Esophagus (tissue), 2 donors: ENCODE measurements around the gene TMEM98. TPM values are rescaled to one million over a fixed set of nuclear protein-coding genes. Genes with fewer than 3 reads are reported as not detected.
"Not testable (repeated sequence)": the region's sequence is repeated elsewhere in the genome, so short reads cannot be mapped to it uniquely, and the experiment has no call there.

Experiments
- H3K27ac ChIP-seq, 2 donors: one replicate each; pipeline ENCODE4 v1.5.1; 2013; ENCODE audit warnings: low read depth in 2 of 2, mild to moderate bottlenecking in 2 of 2, inconsistent platforms in 1 of 2, low read length in 1 of 2, moderate library complexity in 1 of 2
- H3K27me3 ChIP-seq, 2 donors: one replicate each; pipeline ENCODE4 v1.6.1; 2013; ENCODE audit warnings: low read length in 2 of 2, control low read depth in 1 of 2, mild to moderate bottlenecking in 1 of 2; ENCODE audit not compliant: insufficient read depth in 2 of 2, control insufficient read depth in 1 of 2
- H3K36me3 ChIP-seq, 2 donors: one replicate each; pipeline ENCODE4 v1.6.1; 2013; ENCODE audit warnings: low read length in 1 of 2; ENCODE audit not compliant: control insufficient read depth in 2 of 2, insufficient read depth in 2 of 2
- H3K4me1 ChIP-seq, 2 donors: one replicate each; pipeline ENCODE4 v1.6.1; 2013; ENCODE audit warnings: low read length in 1 of 2; ENCODE audit not compliant: control insufficient read depth in 2 of 2, insufficient read depth in 2 of 2
- H3K4me3 ChIP-seq, 2 donors: one replicate each; pipeline ENCODE4 v1.5.1; 2013; ENCODE audit warnings: low read length in 2 of 2, mild to moderate bottlenecking in 2 of 2, low read depth in 1 of 2, moderate library complexity in 1 of 2
- H3K9me3 ChIP-seq, 2 donors: one replicate each; pipeline ENCODE4 v1.6.1; 2013; ENCODE audit warnings: mild to moderate bottlenecking in 2 of 2, low read depth in 1 of 2, low read length in 1 of 2, moderate library complexity in 1 of 2; ENCODE audit not compliant: control insufficient read depth in 2 of 2, insufficient read depth in 1 of 2
- WGBS, 2 donors: extraction: QIAGEN DNeasy Blood & Tissue Kit; methylation state at CpG; one replicate each; pipeline ENCODE4 v1.1.7; 2013; 5-methylcytosine and 5-hydroxymethylcytosine counted together
- polyA plus RNA-seq, 2 donors: library from polyadenylated mRNA; stranded (reverse); fragments of 200-250 nt; gene quantifications; one replicate each; pipeline ENCODE4 v1.2.3, GENCODE V29; 2013
- donor health status: healthy with polysubstance abuse.
- donor health status: Bipolar disorder and iron deficiency.

The TMEM98 gene
- polyA plus RNA-seq, 2 donors, result 6.0 to 18.2 TPM

DNA sequence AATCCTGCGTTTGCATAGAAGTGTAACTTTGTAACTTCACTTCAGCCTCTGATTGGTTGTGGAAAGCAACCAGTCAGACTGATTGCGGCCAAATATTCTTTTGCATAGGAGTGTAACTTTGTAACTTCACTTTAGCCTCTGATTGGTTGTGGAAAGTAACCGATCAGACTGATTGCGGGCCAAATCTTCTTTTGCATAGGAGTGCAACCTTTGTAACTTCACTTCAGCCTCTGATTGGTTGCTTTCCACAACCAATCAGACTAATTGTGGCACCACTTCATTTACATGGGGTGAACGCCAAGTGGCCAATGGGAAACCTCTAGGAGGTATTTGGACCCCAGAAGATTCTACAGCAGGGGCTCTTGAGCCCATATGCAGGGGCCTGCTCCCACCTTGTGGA, 1.8 kb upstream of the TMEM98 start:
- Histone ChIP-seq H3K27ac (no peak overlapping the region), H3K9me3 (no peaks in the 10 kb centered on the region), H3K36me3 (no peaks in the 10 kb centered on the region)

GRCh38 chr17:32926789-32927188, 1.2 kb upstream of the TMEM98 start:
- H3K27me3 ChIP-seq, H3K27ac ChIP-seq, H3K4me3 ChIP-seq, H3K9me3 ChIP-seq, H3K36me3 ChIP-seq: not testable (repeated sequence)
- 94% methylated on average over 8 of the region's 8 CpGs for WGBS, 2 donors
- H3K4me1 ChIP-seq, result peaks cover 0 to 11% of the 10 kb centered on the region in 2 donors

More for the DNA sequence above, 1.8 kb upstream of the TMEM98 start:
- H3K4me3 ChIP-seq, result no peak overlapping the region
- H3K27me3 ChIP-seq, result no peaks in the 10 kb centered on the region
- H3K4me1 ChIP-seq, result peaks cover 0 to 11% of the 10 kb centered on the region in 2 donors
- WGBS, 2 donors, result 93 to 94% methylated on average over 5 of the region's 5 CpGs

DNA sequence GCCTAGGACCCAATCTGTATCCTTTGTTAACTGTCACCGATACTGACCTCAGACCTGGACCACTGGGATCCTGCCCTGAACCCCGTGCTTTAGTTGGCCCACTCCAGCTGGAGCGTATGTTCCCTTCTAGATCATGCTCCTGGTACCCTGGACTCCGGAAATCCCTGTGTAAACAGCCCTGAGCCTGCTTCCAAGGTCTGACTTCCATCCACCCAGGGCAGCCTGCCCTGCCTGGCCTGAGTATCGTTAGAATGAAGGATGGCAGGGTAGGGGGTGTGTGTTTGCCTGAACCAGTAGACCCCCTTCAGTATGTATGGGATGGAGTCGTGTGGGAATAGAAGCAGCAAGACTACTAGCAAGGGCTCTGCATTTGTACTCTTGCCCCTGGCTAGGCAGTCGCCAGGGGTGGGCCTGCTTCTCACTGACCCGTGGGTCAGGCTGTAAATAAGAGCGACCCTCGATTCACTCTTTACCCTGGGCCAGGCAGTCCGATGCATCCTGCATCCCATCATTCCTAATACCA, 691 bp upstream of the TMEM98 start:
- WGBS, 2 donors, result 29% methylated on average over 11 of the region's 11 CpGs
- Histone ChIP-seq H3K27ac (peak overlapping the region in 1 of 2 donors; percentile 6), H3K27me3 (no peaks in the 10 kb centered on the region), H3K36me3 (no peaks in the 10 kb centered on the region), H3K4me1 (peaks cover 0 to 11% of the 10 kb centered on the region in 2 donors), H3K4me3 (peak overlapping the region; percentile 60 to 61), H3K9me3 (no peaks in the 10 kb centered on the region)

GRCh38 chr17:32928586-32929535, 908 bp downstream of the TMEM98 start:
- Histone ChIP-seq H3K36me3 (no peaks in the 10 kb centered on the region), H3K9me3 (no peaks in the 10 kb centered on the region), H3K27ac (peak overlapping the region in 1 of 2 donors; percentile 20), H3K27me3 (no peaks in the 10 kb centered on the region), H3K4me3 (peak overlapping the region; percentile 60 to 61), H3K4me1 (peaks cover 0 to 11% of the 10 kb centered on the region in 2 donors)
- WGBS, 2 donors, result 24 to 25% methylated on average over 19 of the region's 19 CpGs

DNA sequence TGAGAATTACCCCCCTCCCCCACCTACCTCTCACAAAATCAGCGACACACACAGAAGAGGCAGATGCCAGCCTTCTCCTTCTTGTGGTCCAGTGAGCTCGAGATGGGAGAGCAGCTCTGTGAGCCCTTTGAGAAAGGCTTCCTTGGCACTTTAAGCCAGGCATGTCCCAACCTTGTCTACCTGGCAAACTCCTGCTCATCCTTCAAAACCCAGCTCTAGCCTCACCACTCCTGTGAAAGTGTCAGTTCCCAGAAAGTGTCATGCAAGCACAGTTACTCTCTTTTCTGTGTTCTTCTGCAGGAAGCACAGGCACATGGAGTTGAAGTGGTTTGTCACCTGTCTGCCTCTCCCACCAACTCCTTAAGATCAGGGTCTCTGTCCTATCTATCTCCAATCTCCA, 1.6 kb downstream of the TMEM98 start:
- no peaks in the 10 kb centered on the region for H3K36me3 ChIP-seq
- H3K27me3 ChIP-seq, result no peaks in the 10 kb centered on the region
- no peaks in the 10 kb centered on the region for H3K9me3 ChIP-seq
- H3K27ac ChIP-seq, result no peak overlapping the region
- 59 to 72% methylated on average over 2 of the region's 2 CpGs for WGBS, 2 donors
- H3K4me3 ChIP-seq, result no peak overlapping the region
- peaks cover 0 to 11% of the 10 kb centered on the region in 2 donors for H3K4me1 ChIP-seq

DNA sequence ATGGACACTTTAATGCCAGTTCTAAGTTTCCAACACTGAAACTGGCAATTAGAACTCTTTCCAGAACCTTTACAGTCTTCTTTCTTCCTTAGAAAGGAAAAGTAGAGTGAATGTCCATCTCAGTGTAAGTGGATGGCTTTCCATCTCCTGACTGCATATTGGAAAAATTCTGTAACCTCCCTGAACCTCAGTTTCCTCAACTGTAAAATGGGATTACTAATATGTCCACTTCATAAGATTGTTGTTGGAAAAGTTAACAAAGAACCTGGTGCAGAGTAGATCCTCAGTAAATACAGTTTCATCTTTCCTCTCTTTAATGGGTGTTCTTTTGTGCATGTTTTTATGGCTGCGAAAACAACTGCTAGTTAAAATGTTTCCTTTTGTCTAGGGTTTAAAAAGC, 2.6 kb downstream of the TMEM98 start:
- H3K4me1 ChIP-seq, result peaks cover 0 to 11% of the 10 kb centered on the region in 2 donors
- H3K27ac ChIP-seq, result no peak overlapping the region
- 98 to 100% methylated on average over 1 of the region's 1 CpG for WGBS, 2 donors
- no peaks in the 10 kb centered on the region for H3K36me3 ChIP-seq
- H3K4me3 ChIP-seq, result no peak overlapping the region
- H3K9me3 ChIP-seq, result no peaks in the 10 kb centered on the region
- no peaks in the 10 kb centered on the region for H3K27me3 ChIP-seq

GRCh38 chr17:32931686-32932085, 3.7 kb downstream of the TMEM98 start:
- no peaks in the 10 kb centered on the region for H3K27me3 ChIP-seq
- peaks cover 2 to 11% of the 10 kb centered on the region in 2 donors for H3K4me1 ChIP-seq
- WGBS, 2 donors, result 76 to 77% methylated on average over 1 of the region's 1 CpG
- H3K4me3 ChIP-seq, result no peak overlapping the region
- no peaks in the 10 kb centered on the region for H3K9me3 ChIP-seq
- H3K27ac ChIP-seq, result no peak overlapping the region
- no peaks in the 10 kb centered on the region for H3K36me3 ChIP-seq

DNA sequence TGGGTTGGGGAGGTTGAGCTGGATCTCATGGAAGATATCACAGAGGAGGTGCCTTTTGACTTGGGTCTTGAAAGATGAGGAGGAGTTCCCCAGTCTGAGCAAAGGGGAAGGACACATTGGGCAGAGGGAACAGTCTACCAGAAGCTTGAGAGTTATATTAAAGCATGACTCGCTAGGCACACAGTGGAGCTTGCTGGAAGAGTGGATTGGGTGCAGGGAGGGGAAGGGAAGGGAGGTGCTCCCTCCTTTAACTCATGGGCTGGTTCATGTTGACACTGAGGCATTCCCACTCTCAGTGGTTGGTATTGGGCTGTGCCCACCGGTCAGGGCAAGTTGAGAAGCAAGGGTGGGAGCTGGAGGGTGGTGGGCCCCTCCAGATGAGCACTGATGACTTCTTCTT, 5.9 kb downstream of the TMEM98 start:
- Histone ChIP-seq H3K27ac (no peak overlapping the region), H3K36me3 (no peaks in the 10 kb centered on the region), H3K4me3 (no peak overlapping the region), H3K27me3 (no peaks in the 10 kb centered on the region), H3K4me1 (peaks cover 2 to 5% of the 10 kb centered on the region in 2 donors), H3K9me3 (no peaks in the 10 kb centered on the region)
- WGBS, 2 donors, result 73 to 90% methylated on average over 2 of the region's 2 CpGs

- H3K9me3 ChIP-seq, result no peaks in the 10 kb centered on the region
- H3K4me1 ChIP-seq, result peaks cover 2% of the 10 kb centered on the region in 2 donors
- H3K27ac ChIP-seq, result no peak overlapping the region
- WGBS, 2 donors, result 82 to 85% methylated on average over 2 of the region's 2 CpGs
- H3K4me3 ChIP-seq, result no peak overlapping the region
- peaks cover 0 to 2% of the 10 kb centered on the region in 2 donors for H3K36me3 ChIP-seq
- no peaks in the 10 kb centered on the region for H3K27me3 ChIP-seq
Observed at GRCh38 chr17:32935726-32936125, 7.8 kb downstream of the TMEM98 start.
